ENCODE results near the gene ZER1. TPM values are rescaled to one million over a fixed set of nuclear protein-coding genes. Genes with fewer than 3 reads are reported as not detected.

Gene ZER1
- total RNA-seq, 1 donor from 2014 or later: 14.7 TPM

- Histone ChIP-seq H3K9me3 (ENCODE audit: low read depth) (no peaks in the 10 kb centered on the region), H2AFZ (replicated peaks) (no peak overlapping the region), H3F3A (ENCODE audit: low read depth) (no peaks in the 10 kb centered on the region), H4K20me1 (ENCODE audit: low read depth) (no peaks in the 10 kb centered on the region), H3K4me2 (no peak overlapping the region), H3K4me3 (no peak overlapping the region), H3K36me3 (no peaks in the 10 kb centered on the region), H3K4me1 (no peaks in the 10 kb centered on the region), H3K79me2 (ENCODE audit: low read depth) (no peaks in the 10 kb centered on the region), H3K27ac (no peak overlapping the region), H3K27me3 (no peaks in the 10 kb centered on the region), H3K9ac (no peak overlapping the region)
- H3K36me3 Mint-ChIP-seq: no peaks in the 10 kb centered on the region
- H3K4me3 Mint-ChIP-seq: no peak overlapping the region
- DNase-seq (ENCODE audit: low spot score): no peak
- no peak for TF ChIP-seq EZH2phosphoT487 (IDR thresholded peaks at IDR 0.05)
- no peak for TF ChIP-seq EZH2 (IDR thresholded peaks at IDR 0.05)
- TF ChIP-seq CTCF (IDR thresholded peaks at IDR 0.05): no peak
- H3K27ac Mint-ChIP-seq: no peak overlapping the region
- H3K4me1 Mint-ChIP-seq: no peaks in the 10 kb centered on the region
- H3K9me3 Mint-ChIP-seq: no peaks in the 10 kb centered on the region
- H3K27me3 Mint-ChIP-seq (ENCODE audit: insufficient read depth, low read depth): no peaks in the 10 kb centered on the region
Measured at GRCh38 chr9:128750926-128751595, 20.7 kb downstream of the ZER1 start.

DNA sequence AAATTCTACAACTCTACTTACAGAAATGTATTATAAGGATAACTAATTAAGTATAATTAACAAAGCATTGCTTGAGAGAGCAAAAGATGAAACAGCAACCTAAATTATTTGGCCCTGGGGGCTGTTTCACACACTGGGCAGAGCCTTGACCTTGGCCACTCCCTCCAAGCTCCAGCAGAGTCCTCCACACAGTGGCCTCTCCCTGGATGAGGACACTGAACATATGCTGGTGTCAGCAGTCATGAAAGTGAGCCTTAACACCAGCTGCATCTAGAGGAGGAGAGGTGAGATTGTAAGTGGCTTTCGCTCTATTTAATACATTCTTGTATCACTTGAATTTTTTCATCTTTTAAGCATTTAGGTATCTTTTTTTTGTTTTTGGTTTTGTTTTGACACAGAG is 24.5 kb downstream of the ZER1 start:
- Histone ChIP-seq H3K27me3 (no peaks in the 10 kb centered on the region), H3K36me3 (no peaks in the 10 kb centered on the region), H3K9me3 (ENCODE audit: low read depth) (no peaks in the 10 kb centered on the region), H4K20me1 (ENCODE audit: low read depth) (no peaks in the 10 kb centered on the region), H3K79me2 (ENCODE audit: low read depth) (no peaks in the 10 kb centered on the region), H3K4me3 (no peak overlapping the region), H3K4me2 (no peak overlapping the region), H3K9ac (no peak overlapping the region), H3F3A (ENCODE audit: low read depth) (no peaks in the 10 kb centered on the region), H3K4me1 (no peaks in the 10 kb centered on the region), H2AFZ (replicated peaks) (no peak overlapping the region), H3K27ac (no peak overlapping the region)
- TF ChIP-seq EZH2phosphoT487 (IDR thresholded peaks at IDR 0.05): no peak
- TF ChIP-seq CTCF (IDR thresholded peaks at IDR 0.05): no peak
- no peak for TF ChIP-seq EZH2 (IDR thresholded peaks at IDR 0.05)
- H3K4me3 Mint-ChIP-seq: no peak overlapping the region
- no peak overlapping the region for H3K27ac Mint-ChIP-seq
- no peaks in the 10 kb centered on the region for H3K27me3 Mint-ChIP-seq (ENCODE audit: insufficient read depth, low read depth)
- DNase-seq (ENCODE audit: low spot score): no peak
- no peaks in the 10 kb centered on the region for H3K9me3 Mint-ChIP-seq
- H3K36me3 Mint-ChIP-seq: no peaks in the 10 kb centered on the region
- H3K4me1 Mint-ChIP-seq: no peaks in the 10 kb centered on the region

GRCh38 chr9:128743421-128743820 is 28.3 kb downstream of the ZER1 start:
- Histone ChIP-seq H2AFZ (replicated peaks) (no peak overlapping the region), H4K20me1 (ENCODE audit: low read depth) (no peaks in the 10 kb centered on the region), H3K4me2 (no peak overlapping the region), H3K27me3 (no peaks in the 10 kb centered on the region), H3K9me3 (ENCODE audit: low read depth) (no peaks in the 10 kb centered on the region), H3K4me1 (no peaks in the 10 kb centered on the region), H3K4me3 (no peak overlapping the region), H3K27ac (no peak overlapping the region), H3K79me2 (ENCODE audit: low read depth) (no peaks in the 10 kb centered on the region), H3K36me3 (no peaks in the 10 kb centered on the region), H3F3A (ENCODE audit: low read depth) (no peaks in the 10 kb centered on the region), H3K9ac (no peak overlapping the region)
- Mint-ChIP-seq H3K27ac (no peak overlapping the region), H3K36me3 (peaks cover 6% of the 10 kb centered on the region), H3K9me3 (no peaks in the 10 kb centered on the region), H3K4me1 (no peaks in the 10 kb centered on the region), H3K27me3 (ENCODE audit: insufficient read depth, low read depth) (peaks cover 3% of the 10 kb centered on the region), H3K4me3 (no peak overlapping the region)
- TF ChIP-seq CTCF (IDR thresholded peaks at IDR 0.05): no peak
- TF ChIP-seq EZH2phosphoT487 (IDR thresholded peaks at IDR 0.05): no peak
- TF ChIP-seq EZH2 (IDR thresholded peaks at IDR 0.05): no peak
- DNase-seq (ENCODE audit: low spot score): no peak

Data from neural progenitor cell (in vitro differentiated cells).